Activated B cell treated with CpG ODN at 0.5 μM for 24 hours (primary cell): ENCODE results near the gene SUN2. TPM values are rescaled to one million over a fixed set of nuclear protein-coding genes. Genes with fewer than 3 reads are reported as not detected.

Source experiments
- ATAC-seq: fragments of 200-7000 bp; cut with Tn5 transposase; one replicate; pipeline ENCODE4 v1.10.0; 2021; ENCODE audit warnings: low read depth, mild to moderate bottlenecking, moderate library complexity
- CTCF ChIA-PET: fragments of 350-600 bp; sonication (Branson Sonifier 250); formaldehyde crosslinking; loops from one replicate; lab custom pipeline; 2021; ENCODE audit warnings: antibody characterized with exemption; lab: Charles Lee
- POLR2A ChIA-PET: fragments of 350-600 bp; sonication (Branson Sonifier 250); formaldehyde crosslinking; loops from one replicate; lab custom pipeline; 2021; ENCODE audit warnings: antibody characterized with exemption; lab: Charles Lee
- DNase-seq: peaks from one replicate; pipeline ENCODE4 v3.0.0; 2022
- H3K27ac Mint-ChIP-seq: one replicate; pipeline ENCODE4 v1.8.0; 2020; ENCODE audit warnings: mixed read lengths
- H3K27me3 Mint-ChIP-seq: one replicate; pipeline ENCODE4 v1.8.0; 2021; ENCODE audit warnings: mixed read lengths
- H3K36me3 Mint-ChIP-seq: one replicate; pipeline ENCODE4 v1.8.0; 2021; ENCODE audit warnings: low read depth, mixed read lengths
- H3K4me1 Mint-ChIP-seq: one replicate; pipeline ENCODE4 v1.8.0; 2021; ENCODE audit warnings: mixed read lengths
- H3K4me3 Mint-ChIP-seq: one replicate; pipeline ENCODE4 v1.8.0; 2020; ENCODE audit warnings: mild to moderate bottlenecking, mixed read lengths
- H3K9me3 Mint-ChIP-seq: one replicate; pipeline ENCODE4 v1.8.0; 2020; ENCODE audit warnings: mixed read lengths
- CTCF ChIP-seq: fragments of 200-600 bp; IDR thresholded peaks from one replicate; pipeline ENCODE4 v1.8.0; 2022; ENCODE audit warnings: antibody characterized with exemption, mild to moderate bottlenecking
- intact Hi-C: fragments of 100-400 bp; cut with micrococcal nuclease; formaldehyde crosslinking; loops from one replicate; pipeline ENCODE4 v1.15.1; 2024
- total RNA-seq: library from RNA; stranded (reverse); gene quantifications from 2 replicates; pipeline ENCODE4 v1.2.3, GENCODE V29; 2022

SUN2 gene
- total RNA-seq, 1 donor from 2014 or later = 146 TPM

- Mint-ChIP-seq H3K4me3 (no peak overlapping the region), H3K4me1 (peaks cover 20% of the 10 kb centered on the region), H3K9me3 (no peaks in the 10 kb centered on the region), H3K27ac (no peak overlapping the region), H3K27me3 (no peaks in the 10 kb centered on the region), H3K36me3 (peaks cover 71% of the 10 kb centered on the region)
- intact Hi-C loops = no loop called here
- CTCF ChIA-PET = no interaction called here
- POLR2A ChIA-PET = interaction anchor here (0.9 kb wide), 1 partner anchor 13 kb away, joined by 4 read pairs; no protein-coding TSS in a partner anchor
- ATAC-seq (no peak), DNase-seq (no peak)
- TF ChIP-seq CTCF = no peak
Measured at GRCh38 chr22:38685761-38686160, 70.0 kb downstream of the SUN2 start.

- Mint-ChIP-seq H3K9me3 (no peaks in the 10 kb centered on the region), H3K27me3 (no peaks in the 10 kb centered on the region), H3K4me3 (no peak overlapping the region), H3K4me1 (peaks cover 20% of the 10 kb centered on the region), H3K36me3 (peaks cover 68% of the 10 kb centered on the region), H3K27ac (no peak overlapping the region)
- ChIA-PET CTCF (no interaction called here), POLR2A (interaction anchor here (0.7 kb wide), 1 partner anchor 21 kb away, joined by 9 read pairs; no protein-coding TSS in a partner anchor)
- ATAC-seq (no peak), DNase-seq (no peak)
- TF ChIP-seq CTCF = no peak
- intact Hi-C loops = loop anchor here (5.0 kb wide), 1 partner anchor 843 kb away; the partner anchor contains the start of gene ANKRD54
Measured at GRCh38 chr22:38684895-38685294, 70.9 kb downstream of the SUN2 start.

Other genes starting within 250 kb of the SUN2 start
- gene DDX17, start 249.7 kb downstream of the SUN2 start, total RNA-seq = 533 and 612 TPM in 2 replicates
- 0.54 and 0.91 TPM in 2 replicates for gene DMC1, start 185.8 kb downstream of the SUN2 start, total RNA-seq
- 0.20 and 0.66 TPM in 2 replicates for gene FAM227A, start 99.6 kb downstream of the SUN2 start, total RNA-seq
- 7.3 and 14.1 TPM in 2 replicates for gene CBY1, start 99.4 kb downstream of the SUN2 start, total RNA-seq
- gene TOMM22, start 74.0 kb downstream of the SUN2 start, total RNA-seq = 99.4 and 109 TPM in 2 replicates
- 39.3 and 45.2 TPM in 2 replicates for gene JOSD1, start 55.1 kb downstream of the SUN2 start, total RNA-seq
- 90.6 and 103 TPM in 2 replicates for gene GTPBP1, start 50.1 kb downstream of the SUN2 start, total RNA-seq
- 7.7 and 8.4 TPM in 2 replicates for gene DNAL4, start 38.1 kb upstream of the SUN2 start, total RNA-seq
- gene NPTXR, start 88.0 kb upstream of the SUN2 start, total RNA-seq = 0.07 and 0.13 TPM in 2 replicates
- gene CBX6, start 116.2 kb upstream of the SUN2 start, total RNA-seq = 65.6 and 71.8 TPM in 2 replicates
- gene APOBEC3A, start 201.6 kb upstream of the SUN2 start, total RNA-seq = not detected in 2 replicates
- gene APOBEC3B, start 226.3 kb upstream of the SUN2 start, total RNA-seq = 8.0 TPM in 2 replicates